HepG2 (cell line): ENCODE results near the gene TST. TPM values are rescaled to one million over a fixed set of nuclear protein-coding genes. Genes with fewer than 3 reads are reported as not detected.
A peak's percentile ranks its signal among the peaks of the same experiment; 100 is the strongest.

ENCODE experiments used
- CEBPG ChIP-seq: IDR thresholded peaks from 2 replicates; pipeline ENCODE4 v1.6.1; 2016
- CSRNP2 ChIP-seq: sonication (generic); formaldehyde crosslinking; conservative IDR thresholded peaks from 2 replicates; pipeline ENCODE4 v1.8.0; 2022; ENCODE audit warnings: low read depth, missing genetic modification reagents
- HIVEP1 ChIP-seq: sonication (generic); formaldehyde crosslinking; IDR thresholded peaks from 2 replicates; pipeline ENCODE4 v1.4.0; 2020; ENCODE audit warnings: mild to moderate bottlenecking, missing genetic modification reagents
- HNF1B ChIP-seq: sonication (generic); formaldehyde crosslinking; IDR thresholded peaks from 2 replicates; pipeline ENCODE4 v1.5.1; 2020; ENCODE audit warnings: mild to moderate bottlenecking, moderate library complexity, missing genetic modification reagents
- JUN ChIP-seq: sonication (generic); formaldehyde crosslinking; IDR thresholded peaks from 2 replicates; pipeline ENCODE4 v1.4.0; 2020; ENCODE audit warnings: mild to moderate bottlenecking, missing genetic modification reagents
- NFYC ChIP-seq: IDR thresholded peaks from 2 replicates; pipeline ENCODE4 v1.6.1; 2016; ENCODE audit warnings: missing genetic modification reagents, missing compliant biosample characterization
- PTBP1 ChIP-seq: fragments of 200-400 bp; formaldehyde crosslinking; IDR thresholded peaks from 2 replicates; pipeline ENCODE4 v1.6.1; 2018; ENCODE audit warnings: low read length, low read depth; ENCODE audit not compliant: poor library complexity, severe bottlenecking
- ZBTB38 ChIP-seq: sonication (generic); formaldehyde crosslinking; IDR thresholded peaks from 2 replicates; pipeline ENCODE4 v1.5.1; 2020; ENCODE audit warnings: mild to moderate bottlenecking, missing genetic modification reagents
- ZBTB7A ChIP-seq: sonication (generic); formaldehyde crosslinking; IDR thresholded peaks from 2 replicates; pipeline ENCODE4 v1.8.0; 2022; ENCODE audit warnings: mild to moderate bottlenecking, missing genetic modification reagents
- ZFY ChIP-seq: sonication (generic); formaldehyde crosslinking; IDR thresholded peaks from 2 replicates; pipeline ENCODE4 v1.4.0; 2020; ENCODE audit warnings: missing genetic modification reagents
- ZNF570 ChIP-seq: sonication (generic); formaldehyde crosslinking; IDR thresholded peaks from 2 replicates; pipeline ENCODE4 v1.4.0; 2020; ENCODE audit warnings: mild to moderate bottlenecking, missing genetic modification reagents, borderline replicate concordance
- ZZZ3 ChIP-seq: sonication (generic); formaldehyde crosslinking; IDR thresholded peaks from 2 replicates; pipeline ENCODE4 v1.4.0; 2020; ENCODE audit warnings: missing genetic modification reagents, mild to moderate bottlenecking, borderline replicate concordance
- polyA plus RNA-seq, 8 experiments: library from polyadenylated mRNA; depleted of rRNA in 3 of 8; stranded (reverse) in 7 of 8; unstranded in 1 of 8; fragments of >200 nt; fragmentation: Illumina TruSeq in 4 of 8; extraction: Trizol in 4 of 8; gene quantifications; 2 replicates each; pipeline versions ENCODE4 v1.2.1 to v1.2.3, GENCODE V29; 2011 to 2016; ENCODE audit warnings: low read depth in 4 of 8, missing spikeins in 1 of 8, mixed read lengths in 1 of 8; ENCODE audit not compliant: insufficient read depth in 1 of 8
- total RNA-seq, 5 experiments: library from RNA; depleted of rRNA; stranded (reverse); fragments of >200 nt; fragmentation: Illumina TruSeq; extraction: Trizol; gene quantifications; 2 replicates each; pipeline ENCODE4 v1.2.3, GENCODE V29; 2016; ENCODE audit warnings: low read depth in 1 of 5
- TF ChIP-seq, protein P1 (sequence below): sonication (generic); formaldehyde crosslinking; IDR thresholded peaks from 2 replicates; pipeline ENCODE4 v1.5.1; 2020; ENCODE audit warnings: mild to moderate bottlenecking, missing genetic modification reagents, moderate library complexity
- TF ChIP-seq, protein P2 (sequence below): sonication (generic); formaldehyde crosslinking; IDR thresholded peaks from 2 replicates; pipeline ENCODE4 v1.4.0; 2020; ENCODE audit warnings: missing genetic modification reagents

The TST gene
- total and polyA plus RNA-seq, 2 of the 13 experiments (the other 11 are each of a cell fraction or from before 2014, with no cell fraction given), result 44.6 to 63.6 TPM

DNA sequence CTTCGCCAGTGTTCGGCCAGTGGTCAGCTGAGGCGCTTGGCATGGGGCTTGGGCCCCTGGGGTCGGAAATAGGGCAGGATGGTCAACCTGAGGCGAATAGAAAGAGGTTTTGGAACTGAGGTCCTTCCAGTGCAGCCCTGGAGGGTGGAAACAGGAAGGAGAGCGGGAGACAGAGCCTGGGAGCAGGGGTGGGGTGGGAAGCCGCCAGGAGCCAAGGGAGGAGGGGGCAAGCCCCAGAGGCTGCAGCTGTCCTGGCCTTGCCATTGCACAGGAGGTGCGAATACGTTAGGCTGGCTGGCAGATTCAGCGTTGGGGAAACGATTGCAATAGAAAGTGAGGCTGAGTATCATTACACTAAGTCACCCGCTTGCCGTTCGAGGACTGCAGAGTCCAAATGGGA lies 18.4 kb upstream of the TST start (continued):
- TF ChIP-seq, protein P1, sequence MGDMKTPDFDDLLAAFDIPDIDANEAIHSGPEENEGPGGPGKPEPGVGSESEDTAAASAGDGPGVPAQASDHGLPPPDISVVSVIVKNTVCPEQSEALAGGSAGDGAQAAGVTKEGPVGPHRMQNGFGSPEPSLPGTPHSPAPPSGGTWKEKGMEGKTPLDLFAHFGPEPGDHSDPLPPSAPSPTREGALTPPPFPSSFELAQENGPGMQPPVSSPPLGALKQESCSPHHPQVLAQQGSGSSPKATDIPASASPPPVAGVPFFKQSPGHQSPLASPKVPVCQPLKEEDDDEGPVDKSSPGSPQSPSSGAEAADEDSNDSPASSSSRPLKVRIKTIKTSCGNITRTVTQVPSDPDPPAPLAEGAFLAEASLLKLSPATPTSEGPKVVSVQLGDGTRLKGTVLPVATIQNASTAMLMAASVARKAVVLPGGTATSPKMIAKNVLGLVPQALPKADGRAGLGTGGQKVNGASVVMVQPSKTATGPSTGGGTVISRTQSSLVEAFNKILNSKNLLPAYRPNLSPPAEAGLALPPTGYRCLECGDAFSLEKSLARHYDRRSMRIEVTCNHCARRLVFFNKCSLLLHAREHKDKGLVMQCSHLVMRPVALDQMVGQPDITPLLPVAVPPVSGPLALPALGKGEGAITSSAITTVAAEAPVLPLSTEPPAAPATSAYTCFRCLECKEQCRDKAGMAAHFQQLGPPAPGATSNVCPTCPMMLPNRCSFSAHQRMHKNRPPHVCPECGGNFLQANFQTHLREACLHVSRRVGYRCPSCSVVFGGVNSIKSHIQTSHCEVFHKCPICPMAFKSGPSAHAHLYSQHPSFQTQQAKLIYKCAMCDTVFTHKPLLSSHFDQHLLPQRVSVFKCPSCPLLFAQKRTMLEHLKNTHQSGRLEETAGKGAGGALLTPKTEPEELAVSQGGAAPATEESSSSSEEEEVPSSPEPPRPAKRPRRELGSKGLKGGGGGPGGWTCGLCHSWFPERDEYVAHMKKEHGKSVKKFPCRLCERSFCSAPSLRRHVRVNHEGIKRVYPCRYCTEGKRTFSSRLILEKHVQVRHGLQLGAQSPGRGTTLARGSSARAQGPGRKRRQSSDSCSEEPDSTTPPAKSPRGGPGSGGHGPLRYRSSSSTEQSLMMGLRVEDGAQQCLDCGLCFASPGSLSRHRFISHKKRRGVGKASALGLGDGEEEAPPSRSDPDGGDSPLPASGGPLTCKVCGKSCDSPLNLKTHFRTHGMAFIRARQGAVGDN, result peak; percentile 58
- TF ChIP-seq, protein P2, sequence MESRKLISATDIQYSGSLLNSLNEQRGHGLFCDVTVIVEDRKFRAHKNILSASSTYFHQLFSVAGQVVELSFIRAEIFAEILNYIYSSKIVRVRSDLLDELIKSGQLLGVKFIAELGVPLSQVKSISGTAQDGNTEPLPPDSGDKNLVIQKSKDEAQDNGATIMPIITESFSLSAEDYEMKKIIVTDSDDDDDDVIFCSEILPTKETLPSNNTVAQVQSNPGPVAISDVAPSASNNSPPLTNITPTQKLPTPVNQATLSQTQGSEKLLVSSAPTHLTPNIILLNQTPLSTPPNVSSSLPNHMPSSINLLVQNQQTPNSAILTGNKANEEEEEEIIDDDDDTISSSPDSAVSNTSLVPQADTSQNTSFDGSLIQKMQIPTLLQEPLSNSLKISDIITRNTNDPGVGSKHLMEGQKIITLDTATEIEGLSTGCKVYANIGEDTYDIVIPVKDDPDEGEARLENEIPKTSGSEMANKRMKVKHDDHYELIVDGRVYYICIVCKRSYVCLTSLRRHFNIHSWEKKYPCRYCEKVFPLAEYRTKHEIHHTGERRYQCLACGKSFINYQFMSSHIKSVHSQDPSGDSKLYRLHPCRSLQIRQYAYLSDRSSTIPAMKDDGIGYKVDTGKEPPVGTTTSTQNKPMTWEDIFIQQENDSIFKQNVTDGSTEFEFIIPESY, result peak; percentile 64; the same call in 1 of the 2 replicates
- TF ChIP-seq HIVEP1 (no peak), CSRNP2 (CRISPR knock-in tag) (no peak), ZBTB7A (CRISPR knock-in tag) (no peak), ZFY (no peak), NFYC (CRISPR knock-in tag) (no peak), ZBTB38 (CRISPR knock-in tag) (peak; percentile 90), ZNF570 (CRISPR knock-in tag) (no peak), PTBP1 (no peak), JUN (CRISPR knock-in tag) (no peak), HNF1B (CRISPR knock-in tag) (no peak), CEBPG (CRISPR knock-in tag) (no peak), ZZZ3 (CRISPR knock-in tag) (no peak)
- TF ChIP-seq, all 625 proteins: peak for 5
